T-cell (primary cell): ENCODE data around the gene WDR20. TPM values are rescaled to one million over a fixed set of nuclear protein-coding genes. Genes with fewer than 3 reads are reported as not detected.
A peak's percentile ranks its signal among the peaks of the same experiment; 100 is the strongest.

ENCODE experiments used
- ATAC-seq, 4 experiments: fragments of 200-7000 bp in 3 of 4; fragments of 150-1000 bp in 1 of 4; cut with Tn5 transposase; replicated peaks in 1 of 4; 1 replicate in 3 of 4; 2 replicates in 1 of 4; pipeline ENCODE4 v1.10.0; 2021; ENCODE audit warnings: moderate library complexity in 3 of 4, mild to moderate bottlenecking in 2 of 4, moderate number of reproducible peaks in 1 of 4
- CTCF ChIA-PET, 2 donors: fragments of 300-600 bp; sonication (Branson Sonifier 250); formaldehyde crosslinking; loops; one replicate each; lab custom pipeline; 2022; ENCODE audit warnings: antibody characterized with exemption in 2 of 2; lab: Charles Lee
- POLR2A ChIA-PET, 2 donors: fragments of 300-600 bp; sonication (Branson Sonifier 250); formaldehyde crosslinking; loops; one replicate each; lab custom pipeline; 2022; ENCODE audit warnings: antibody characterized with exemption in 2 of 2; lab: Charles Lee
- DNase-seq, 35 experiments: peaks; one replicate each; pipeline versions ENCODE4 v3.0.0 to v3.0.0-alpha.2; 2013 to 2023
- H3K27ac ChIP-seq: one replicate; pipeline ENCODE4 v1.5.1; 2013; ENCODE audit warnings: low read length
- H3K27me3 ChIP-seq, 2 experiments: replicated peaks in 1 of 2; 1 replicate in 1 of 2; 2 replicates in 1 of 2; pipeline versions ENCODE4 v1.6.1 to v1.7.0; 2013; ENCODE audit warnings: low read length in 1 of 2, mixed read lengths in 1 of 2; ENCODE audit not compliant: control insufficient read depth in 2 of 2, insufficient read depth in 2 of 2; ENCODE audit errors: extremely low read depth in 1 of 2
- H3K36me3 ChIP-seq, 2 donors: 1 replicate in 1 of 2; 2 replicates in 1 of 2; pipeline versions ENCODE4 v1.6.1 to v1.7.0; 2013; ENCODE audit warnings: low read length in 1 of 2; ENCODE audit not compliant: control insufficient read depth in 2 of 2, insufficient read depth in 1 of 2; ENCODE audit errors: extremely low read depth in 1 of 2
- H3K4me1 ChIP-seq, 2 experiments: 1 replicate in 1 of 2; 2 replicates in 1 of 2; pipeline versions ENCODE4 v1.6.1 to v1.7.0; 2013; ENCODE audit warnings: low read length in 2 of 2, mixed read lengths in 1 of 2; ENCODE audit not compliant: insufficient read depth in 2 of 2, control insufficient read depth in 1 of 2; ENCODE audit errors: extremely low read depth in 1 of 2
- H3K4me3 ChIP-seq, 2 donors: 1 replicate in 1 of 2; 2 replicates in 1 of 2; pipeline versions ENCODE4 v1.5.1 to v1.7.0; 2013; ENCODE audit warnings: mild to moderate bottlenecking in 2 of 2, low read length in 1 of 2, moderate library complexity in 1 of 2; ENCODE audit not compliant: control insufficient read depth in 1 of 2; ENCODE audit errors: extremely low read depth in 1 of 2
- H3K9me3 ChIP-seq: 2 replicates; pipeline ENCODE4 v1.7.0; 2013
- H3K27ac Mint-ChIP-seq, 2 donors: one replicate each; pipeline ENCODE4 v1.8.0; 2020 to 2021; ENCODE audit warnings: mild to moderate bottlenecking in 2 of 2, mixed read lengths in 2 of 2
- H3K27me3 Mint-ChIP-seq, 2 donors: one replicate each; pipeline ENCODE4 v1.8.0; 2021 to 2022; ENCODE audit warnings: mixed read lengths in 2 of 2
- H3K36me3 Mint-ChIP-seq: one replicate; pipeline ENCODE4 v1.8.0; 2021; ENCODE audit warnings: mixed read lengths
- H3K4me1 Mint-ChIP-seq, 3 donors: one replicate each; pipeline ENCODE4 v1.8.0; 2020 to 2022; ENCODE audit warnings: mixed read lengths in 3 of 3, mild to moderate bottlenecking in 1 of 3
- H3K4me3 Mint-ChIP-seq, 3 donors: one replicate each; pipeline ENCODE4 v1.8.0; 2020 to 2022; ENCODE audit warnings: mild to moderate bottlenecking in 3 of 3, mixed read lengths in 3 of 3, moderate library complexity in 3 of 3
- H3K9me3 Mint-ChIP-seq, 3 donors: one replicate each; pipeline ENCODE4 v1.8.0; 2020 to 2022; ENCODE audit warnings: mixed read lengths in 3 of 3
- whole genome bisulfite sequencing: methylation state at CpG from one replicate; pipeline ENCODE4 v1.1.5; 2013; ENCODE audit warnings: missing lambda C conversion rate; ENCODE audit not compliant: insufficient coverage; 5-methylcytosine and 5-hydroxymethylcytosine counted together
- total RNA-seq, 35 experiments: library from RNA in 6 of 35; stranded (reverse) in 6 of 35; fragments of 120-200 nt in 1 of 35; gene quantifications; one replicate each; pipeline versions ENCODE4 v1.2.1 to v1.2.4 and lab custom pipeline; 2013 to 2026

The WDR20 gene
- total RNA-seq, 5 donors from 2014 or later (not counting 1 experiment from before 2014, with no cell fraction given): 38.9 to 53.1 (median 49.5) TPM

DNA sequence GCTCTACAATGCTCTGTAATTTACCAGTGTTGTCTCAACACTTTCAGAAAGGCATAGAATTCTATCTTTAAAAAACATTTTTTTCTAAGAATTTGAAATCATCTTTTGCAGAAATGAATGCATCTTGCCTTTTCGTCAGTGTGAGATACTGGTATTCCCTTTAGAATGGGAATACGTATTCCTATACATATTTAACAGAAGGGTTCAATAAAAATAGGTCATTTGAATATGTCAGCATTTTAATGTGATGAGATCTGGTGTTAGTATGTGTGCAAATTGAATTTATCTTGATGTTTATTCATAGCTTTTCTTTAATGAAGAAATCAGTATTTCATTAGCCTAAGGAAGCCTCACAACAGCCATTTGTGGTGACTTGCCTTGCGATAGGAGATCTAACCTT, 44.2 kb downstream of the WDR20 start:
- Mint-ChIP-seq H3K27me3 (no peaks in the 10 kb centered on the region), H3K36me3 (peaks cover 5% of the 10 kb centered on the region), H3K27ac (no peak overlapping the region), H3K9me3 (no peaks in the 10 kb centered on the region), H3K4me1 (peaks cover 56 to 77% (median 70%) of the 10 kb centered on the region in 3 donors), H3K4me3 (no peak overlapping the region)
- POLR2A ChIA-PET: no interaction called here
- peaks cover 0 to 8% of the 10 kb centered on the region in 2 experiments for H3K4me1 ChIP-seq
- no peak overlapping the region for H3K27ac ChIP-seq
- no peaks in the 10 kb centered on the region for H3K27me3 ChIP-seq
- H3K36me3 ChIP-seq: peaks cover 0 to 4% of the 10 kb centered on the region in 2 donors
- WGBS: 50% methylated on average over 1 of the region's 3 CpGs
- CTCF ChIA-PET: no interaction called here
- H3K4me3 ChIP-seq: no peak overlapping the region
- DNase-seq (no peak), ATAC-seq (no peak)
- no peaks in the 10 kb centered on the region for H3K9me3 ChIP-seq

DNA sequence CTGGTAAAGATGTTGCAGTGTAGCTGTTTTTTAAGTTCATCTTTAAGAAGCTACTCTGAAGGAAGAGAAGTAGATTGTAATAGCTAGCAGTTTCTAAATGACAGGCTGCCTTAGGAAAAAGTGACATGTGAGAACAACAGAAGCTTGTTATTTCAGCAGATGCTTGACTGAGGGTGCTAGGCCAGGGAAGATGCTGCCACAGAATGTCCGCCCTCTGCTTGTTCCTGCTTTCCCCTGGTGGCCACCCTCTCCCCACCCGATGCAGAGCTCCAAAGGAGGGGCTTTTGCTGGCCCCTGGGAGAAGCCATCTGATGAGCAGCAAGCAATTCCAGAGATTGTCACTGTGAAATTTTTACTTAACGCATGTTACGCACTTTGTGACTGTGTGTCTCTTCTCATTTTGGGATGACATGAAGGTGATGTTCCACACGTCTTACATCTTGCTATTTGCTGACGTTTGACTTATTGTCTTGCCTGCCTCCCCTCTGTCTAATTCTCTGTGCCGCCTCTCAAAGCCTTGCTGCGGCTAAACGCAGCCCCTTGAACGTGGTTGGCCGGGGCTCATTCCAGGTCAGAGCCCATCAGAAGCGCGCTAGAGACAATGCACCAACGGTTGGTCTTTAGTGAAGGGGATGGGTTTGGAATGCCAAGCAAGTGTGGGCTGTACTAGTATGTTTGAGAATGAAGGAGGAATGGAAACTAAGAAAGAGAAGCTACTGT, 44.8 kb downstream of the WDR20 start:
- H3K27me3 ChIP-seq: no peaks in the 10 kb centered on the region
- H3K36me3 ChIP-seq: peaks cover 0 to 4% of the 10 kb centered on the region in 2 donors
- CTCF ChIA-PET: interaction anchor here in 1 of 2 donors (0.6 kb wide), 1 partner anchor 511 kb away, joined by 3 read pairs; no protein-coding TSS in a partner anchor
- no peak overlapping the region for H3K27ac Mint-ChIP-seq
- no peak for DNase-seq
- no peak overlapping the region for H3K4me3 Mint-ChIP-seq
- no peak overlapping the region for H3K27ac ChIP-seq
- H3K4me3 ChIP-seq: no peak overlapping the region
- H3K4me1 ChIP-seq: peaks cover 0 to 8% of the 10 kb centered on the region in 2 experiments
- H3K36me3 Mint-ChIP-seq: peaks cover 4% of the 10 kb centered on the region
- no peak for ATAC-seq
- H3K4me1 Mint-ChIP-seq: peaks cover 55 to 76% (median 70%) of the 10 kb centered on the region in 3 donors
- H3K27me3 Mint-ChIP-seq: no peaks in the 10 kb centered on the region
- POLR2A ChIA-PET: no interaction called here
- no peaks in the 10 kb centered on the region for H3K9me3 Mint-ChIP-seq
- 80% methylated on average over 14 of the region's 14 CpGs for WGBS
- H3K9me3 ChIP-seq: no peaks in the 10 kb centered on the region

DNA sequence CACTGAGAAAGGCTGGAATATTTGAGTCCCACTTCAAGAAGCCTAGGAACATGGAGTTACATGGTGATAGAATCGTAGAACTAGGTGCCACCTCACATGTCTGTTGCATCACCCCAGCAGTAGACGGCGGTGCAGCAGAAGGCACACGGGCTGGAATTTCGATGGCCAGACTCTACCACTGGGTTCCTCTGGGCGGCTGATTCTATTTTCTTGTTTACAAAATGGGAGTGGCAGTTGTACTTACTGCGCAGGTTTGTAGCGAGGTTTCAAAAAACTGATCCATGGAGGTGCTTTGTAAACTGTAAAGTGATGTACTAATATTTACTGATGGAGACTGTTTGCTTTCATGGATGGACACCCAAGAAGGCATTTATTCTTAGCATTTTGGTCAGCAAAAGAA, 45.7 kb downstream of the WDR20 start:
- 99% methylated on average over 8 of the region's 8 CpGs for WGBS
- ChIA-PET CTCF (interaction anchor here in 1 of 2 donors (0.6 kb wide), 1 partner anchor 510 kb away, joined by 3 read pairs; no protein-coding TSS in a partner anchor), POLR2A (no interaction called here)
- Mint-ChIP-seq H3K9me3 (no peaks in the 10 kb centered on the region), H3K27ac (no peak overlapping the region), H3K4me3 (no peak overlapping the region), H3K4me1 (peaks cover 58 to 73% (median 67%) of the 10 kb centered on the region in 3 donors), H3K27me3 (no peaks in the 10 kb centered on the region), H3K36me3 (peaks cover 4% of the 10 kb centered on the region)
- ATAC-seq: no peak
- DNase-seq: no peak
- H3K36me3 ChIP-seq: peaks cover 0 to 4% of the 10 kb centered on the region in 2 donors
- H3K9me3 ChIP-seq: no peaks in the 10 kb centered on the region
- H3K27me3 ChIP-seq: no peaks in the 10 kb centered on the region
- H3K27ac ChIP-seq: no peak overlapping the region
- H3K4me3 ChIP-seq: no peak overlapping the region
- H3K4me1 ChIP-seq: peaks cover 0 to 8% of the 10 kb centered on the region in 2 experiments

DNA sequence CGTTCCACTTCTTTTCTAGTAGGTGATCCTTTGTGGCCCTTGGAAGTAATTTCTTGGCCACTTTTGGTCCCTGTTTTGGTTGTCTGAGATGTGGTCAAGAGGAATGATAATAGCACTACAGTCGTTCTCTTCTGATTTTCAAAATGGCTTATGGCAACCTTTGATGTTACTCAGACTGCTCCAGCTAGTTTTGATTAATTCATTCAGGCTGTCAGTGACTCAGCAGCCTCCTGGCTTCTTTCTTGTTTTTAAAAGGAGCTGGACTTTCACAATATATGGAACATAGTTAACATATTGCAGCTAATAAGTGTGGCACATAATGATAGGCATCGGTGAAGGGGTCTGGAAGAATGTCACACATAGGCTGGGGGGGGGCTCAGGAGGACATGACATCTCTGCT, 47.3 kb downstream of the WDR20 start:
- Mint-ChIP-seq H3K9me3 (no peaks in the 10 kb centered on the region), H3K4me1 (peaks cover 48 to 65% (median 65%) of the 10 kb centered on the region in 3 donors), H3K27ac (peak overlapping the region in 1 of 2 donors; percentile 11), H3K36me3 (no peaks in the 10 kb centered on the region), H3K4me3 (no peak overlapping the region), H3K27me3 (no peaks in the 10 kb centered on the region)
- H3K4me3 ChIP-seq: no peak overlapping the region
- peaks cover 0 to 13% of the 10 kb centered on the region in 2 experiments for H3K4me1 ChIP-seq
- H3K27me3 ChIP-seq: no peaks in the 10 kb centered on the region
- ChIA-PET CTCF (interaction anchor here in 1 of 2 donors (0.7 kb wide), 2 partner anchors 30 to 69 kb away, joined by 3 to 4 read pairs; no protein-coding TSS in a partner anchor), POLR2A (interaction anchor here (0.5 to 0.6 kb wide), 2 partner anchors 124 to 670 kb away, joined by 3 read pairs; no protein-coding TSS in a partner anchor)
- 95% methylated on average over 2 of the region's 3 CpGs for WGBS
- no peak for ATAC-seq
- H3K9me3 ChIP-seq: no peaks in the 10 kb centered on the region
- DNase-seq: no peak
- no peak overlapping the region for H3K27ac ChIP-seq
- peaks cover 0 to 4% of the 10 kb centered on the region in 2 donors for H3K36me3 ChIP-seq

DNA sequence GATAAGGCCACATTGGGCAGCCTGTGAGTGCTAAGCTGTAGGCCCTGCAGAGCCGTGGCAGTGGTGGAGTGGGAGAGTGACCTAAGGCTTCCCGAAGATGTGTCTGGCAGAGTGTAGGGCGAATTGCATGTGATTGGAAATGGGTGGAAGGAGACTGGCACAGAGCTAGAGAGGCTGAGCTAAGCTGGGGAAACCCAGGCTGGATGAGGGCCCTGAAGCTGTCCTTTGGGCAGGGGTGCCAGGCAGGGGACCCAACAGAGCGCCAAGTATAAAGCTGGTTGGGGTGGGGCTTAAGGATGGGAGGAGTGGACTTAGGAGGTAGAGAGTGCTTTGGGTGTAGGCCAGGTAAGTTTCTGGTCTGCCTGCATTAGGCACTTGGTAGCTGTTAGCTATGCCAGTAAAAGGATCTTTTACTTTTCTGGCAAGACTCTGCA, 47.9 kb downstream of the WDR20 start:
- DNase-seq (no peak), ATAC-seq (no peak)
- no peaks in the 10 kb centered on the region for H3K9me3 Mint-ChIP-seq
- peaks cover 48 to 63% (median 62%) of the 10 kb centered on the region in 3 donors for H3K4me1 Mint-ChIP-seq
- no peak overlapping the region for H3K4me3 Mint-ChIP-seq
- H3K36me3 ChIP-seq: peaks cover 0 to 4% of the 10 kb centered on the region in 2 donors
- no peaks in the 10 kb centered on the region for H3K27me3 ChIP-seq
- H3K4me1 ChIP-seq: peaks cover 0 to 13% of the 10 kb centered on the region in 2 experiments
- POLR2A ChIA-PET: interaction anchor here in 1 of 2 donors (0.5 kb wide), 1 partner anchor 244 kb away, joined by 11 read pairs; no protein-coding TSS in a partner anchor
- no peaks in the 10 kb centered on the region for H3K9me3 ChIP-seq
- no peaks in the 10 kb centered on the region for H3K36me3 Mint-ChIP-seq
- no peak overlapping the region for H3K4me3 ChIP-seq
- 100% methylated on average over 4 of the region's 4 CpGs for WGBS
- no peaks in the 10 kb centered on the region for H3K27me3 Mint-ChIP-seq
- no peak overlapping the region for H3K27ac ChIP-seq
- CTCF ChIA-PET: interaction anchor here in 1 of 2 donors (0.7 kb wide), 1 partner anchor 68 kb away, joined by 3 read pairs; no protein-coding TSS in a partner anchor
- H3K27ac Mint-ChIP-seq: no peak overlapping the region

DNA sequence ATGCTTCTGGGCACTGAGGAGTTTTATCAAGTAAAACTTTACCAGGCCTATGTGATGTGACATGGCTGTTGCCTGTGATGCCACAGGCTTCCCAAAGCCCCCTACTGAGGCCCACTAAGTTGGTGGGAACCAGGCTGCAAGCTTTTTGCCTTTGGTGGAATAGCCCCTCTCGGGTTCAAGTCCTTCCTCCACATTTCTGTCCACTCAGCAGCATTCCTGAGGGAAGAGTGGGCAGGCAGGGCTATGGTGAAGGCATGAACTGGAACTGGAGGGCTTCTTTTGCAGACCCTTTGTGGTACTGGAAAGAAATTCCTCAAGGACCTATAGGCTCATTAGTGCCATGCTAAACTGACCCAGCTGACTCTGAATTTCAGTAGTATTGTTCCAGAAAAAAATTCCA, 48.5 kb downstream of the WDR20 start:
- ChIA-PET CTCF (no interaction called here), POLR2A (interaction anchor here in 1 of 2 donors (0.5 kb wide), 1 partner anchor 243 kb away, joined by 11 read pairs; no protein-coding TSS in a partner anchor)
- no peak overlapping the region for H3K27ac ChIP-seq
- Mint-ChIP-seq H3K27ac (no peak overlapping the region), H3K9me3 (no peaks in the 10 kb centered on the region), H3K4me3 (no peak overlapping the region), H3K4me1 (peaks cover 44 to 61% (median 59%) of the 10 kb centered on the region in 3 donors), H3K36me3 (no peaks in the 10 kb centered on the region), H3K27me3 (no peaks in the 10 kb centered on the region)
- ATAC-seq (no peak), DNase-seq (no peak)
- H3K4me3 ChIP-seq: no peak overlapping the region
- WGBS: no CpG with 5 or more reads among the region's 1 CpG
- H3K36me3 ChIP-seq: peaks cover 0 to 4% of the 10 kb centered on the region in 2 donors
- no peaks in the 10 kb centered on the region for H3K27me3 ChIP-seq
- H3K9me3 ChIP-seq: no peaks in the 10 kb centered on the region
- peaks cover 0 to 13% of the 10 kb centered on the region in 2 experiments for H3K4me1 ChIP-seq
